ENCODE measurements around the gene NR2C2. TPM values are rescaled to one million over a fixed set of nuclear protein-coding genes. Genes with fewer than 3 reads are reported as not detected.

NR2C2 gene
- total and polyA plus RNA-seq, 2 of the 13 experiments (the other 11 are each of a cell fraction or from before 2014, with no cell fraction given): 7.8 to 11.8 TPM

- 99% methylated on average over 3 of the region's 3 CpGs for WGBS (ENCODE audit: low lambda C conversion rate)
- no TSS peak for BruUV-seq (replicated peaks)
- intact Hi-C loops (cut with micrococcal nuclease; ENCODE audit: unreplicated experiment): loop anchor here (5.0 kb wide), 1 partner anchor 115 kb away; no protein-coding TSS in a partner anchor
- H3K4me3 ChIP-seq (replicated peaks in 1 of 3; ENCODE audit: insufficient read depth in 1 of 3, low read depth in 2 of 3, low read length in 3 of 3): no peak overlapping the region
- H3K9ac ChIP-seq (ENCODE audit: insufficient read depth, low read depth, low read length): no peak overlapping the region
- H3K9me3 ChIP-seq (ENCODE audit: low read length): no peaks in the 10 kb centered on the region
- in situ Hi-C loops (cut with HindIII; ENCODE audit: extremely low pct_ligation_motif_present, low pct_unique_long_range_greater_than_20kb): loop anchor here (10.0 kb wide), 1 partner anchor 117 kb away; no protein-coding TSS in a partner anchor
- peak; percentile 22 for TF ChIP-seq RBM22 (optimal IDR thresholded peaks at IDR 0.05; ENCODE audit: low read length)
- TF ChIP-seq HOXA3 (CRISPR knock-in tag; IDR thresholded peaks at IDR 0.05): no peak
- no peaks in the 10 kb centered on the region for H4K20me1 ChIP-seq (ENCODE audit: insufficient read depth, low read length)
- no peak overlapping the region for H3K27ac ChIP-seq (ENCODE audit: extremely low read length, insufficient read depth, low read length)
- no peaks in the 10 kb centered on the region for H3K4me1 ChIP-seq (ENCODE audit: insufficient read depth, low read length)
- H3K79me2 ChIP-seq (ENCODE audit: insufficient read depth, low read length): no peaks in the 10 kb centered on the region
- no peak overlapping the region for H2AFZ ChIP-seq (ENCODE audit: low read length)
- no peak overlapping the region for H3K4me2 ChIP-seq (ENCODE audit: low read depth, low read length)
- CTCF ChIA-PET (ENCODE audit: low intra/inter-chr PET ratio, low total read pairs): no interaction called here
- ATAC-seq (no peak), DNase-seq (ENCODE audit: low spot score) (no peak), FAIRE-seq (no peak)
- peaks cover 30 to 84% of the 10 kb centered on the region in 2 experiments for H3K36me3 ChIP-seq (replicated peaks in 1 of 2; ENCODE audit: control insufficient read depth in 1 of 2, insufficient read depth in 2 of 2, low read length in 2 of 2)
- H3K27me3 ChIP-seq (ENCODE audit: control insufficient read depth in 1 of 2, insufficient read depth in 2 of 2, low read length in 2 of 2): no peaks in the 10 kb centered on the region; a peak in 1 of 5 replicates
- POLR2A ChIA-PET: no interaction called here
These were observed 94.6 kb downstream of the NR2C2 start for GRCh38 chr3:15041950-15042349.

DNA sequence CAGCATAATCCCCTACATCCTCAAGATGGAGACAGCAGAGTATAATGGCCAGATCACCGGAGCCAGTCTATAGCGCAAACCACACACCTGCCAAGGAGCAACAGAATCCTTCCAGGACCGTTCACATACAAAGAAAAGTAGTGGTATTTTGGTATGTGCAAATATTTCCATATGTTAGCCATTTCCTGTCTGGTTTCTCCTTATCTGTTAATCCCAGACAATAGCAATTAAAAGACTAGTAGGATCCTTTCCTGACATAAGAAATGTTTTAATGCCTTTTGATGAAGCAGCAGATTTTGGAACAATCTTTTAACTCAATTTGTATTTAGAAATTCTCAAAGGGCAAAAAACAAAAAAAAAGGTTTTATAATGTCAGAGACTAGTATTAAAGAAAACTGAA lies 95.6 kb downstream of the NR2C2 start:
- H3K9me3 ChIP-seq (ENCODE audit: low read length): no peaks in the 10 kb centered on the region
- no peak overlapping the region for H3K4me3 ChIP-seq (replicated peaks in 1 of 3; ENCODE audit: insufficient read depth in 1 of 3, low read depth in 2 of 3, low read length in 3 of 3)
- WGBS (ENCODE audit: low lambda C conversion rate): 94% methylated on average over 3 of the region's 3 CpGs
- peaks cover 34 to 89% of the 10 kb centered on the region in 2 experiments for H3K36me3 ChIP-seq (replicated peaks in 1 of 2; ENCODE audit: control insufficient read depth in 1 of 2, insufficient read depth in 2 of 2, low read length in 2 of 2)
- in situ Hi-C loops (cut with HindIII; ENCODE audit: extremely low pct_ligation_motif_present, low pct_unique_long_range_greater_than_20kb): loop anchor here (10.0 kb wide), 1 partner anchor 118 kb away; no protein-coding TSS in a partner anchor
- H3K9ac ChIP-seq (ENCODE audit: insufficient read depth, low read depth, low read length): no peak overlapping the region
- H2AFZ ChIP-seq (ENCODE audit: low read length): no peak overlapping the region
- no peaks in the 10 kb centered on the region for H3K79me2 ChIP-seq (ENCODE audit: insufficient read depth, low read length)
- H3K4me2 ChIP-seq (ENCODE audit: low read depth, low read length): no peak overlapping the region
- TF ChIP-seq, protein P1, sequence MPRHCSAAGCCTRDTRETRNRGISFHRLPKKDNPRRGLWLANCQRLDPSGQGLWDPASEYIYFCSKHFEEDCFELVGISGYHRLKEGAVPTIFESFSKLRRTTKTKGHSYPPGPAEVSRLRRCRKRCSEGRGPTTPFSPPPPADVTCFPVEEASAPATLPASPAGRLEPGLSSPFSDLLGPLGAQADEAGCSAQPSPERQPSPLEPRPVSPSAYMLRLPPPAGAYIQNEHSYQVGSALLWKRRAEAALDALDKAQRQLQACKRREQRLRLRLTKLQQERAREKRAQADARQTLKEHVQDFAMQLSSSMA (CRISPR knock-in tag; IDR thresholded peaks at IDR 0.05): no peak
- TF ChIP-seq HNRNPL (IDR thresholded peaks at IDR 0.05; ENCODE audit: low read depth, low read length) (no peak), ATF1 (CRISPR knock-in tag; IDR thresholded peaks at IDR 0.05) (no peak), RFXANK (CRISPR knock-in tag; IDR thresholded peaks at IDR 0.05) (no peak)
- TF ChIP-seq, protein P2, sequence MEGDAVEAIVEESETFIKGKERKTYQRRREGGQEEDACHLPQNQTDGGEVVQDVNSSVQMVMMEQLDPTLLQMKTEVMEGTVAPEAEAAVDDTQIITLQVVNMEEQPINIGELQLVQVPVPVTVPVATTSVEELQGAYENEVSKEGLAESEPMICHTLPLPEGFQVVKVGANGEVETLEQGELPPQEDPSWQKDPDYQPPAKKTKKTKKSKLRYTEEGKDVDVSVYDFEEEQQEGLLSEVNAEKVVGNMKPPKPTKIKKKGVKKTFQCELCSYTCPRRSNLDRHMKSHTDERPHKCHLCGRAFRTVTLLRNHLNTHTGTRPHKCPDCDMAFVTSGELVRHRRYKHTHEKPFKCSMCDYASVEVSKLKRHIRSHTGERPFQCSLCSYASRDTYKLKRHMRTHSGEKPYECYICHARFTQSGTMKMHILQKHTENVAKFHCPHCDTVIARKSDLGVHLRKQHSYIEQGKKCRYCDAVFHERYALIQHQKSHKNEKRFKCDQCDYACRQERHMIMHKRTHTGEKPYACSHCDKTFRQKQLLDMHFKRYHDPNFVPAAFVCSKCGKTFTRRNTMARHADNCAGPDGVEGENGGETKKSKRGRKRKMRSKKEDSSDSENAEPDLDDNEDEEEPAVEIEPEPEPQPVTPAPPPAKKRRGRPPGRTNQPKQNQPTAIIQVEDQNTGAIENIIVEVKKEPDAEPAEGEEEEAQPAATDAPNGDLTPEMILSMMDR (CRISPR knock-in tag; IDR thresholded peaks at IDR 0.05): no peak
- H3K27ac ChIP-seq (ENCODE audit: extremely low read length, insufficient read depth, low read length): no peak overlapping the region
- CTCF ChIA-PET (ENCODE audit: low intra/inter-chr PET ratio, low total read pairs): no interaction called here
- no TSS peak for BruUV-seq (replicated peaks)
- H3K27me3 ChIP-seq (ENCODE audit: control insufficient read depth in 1 of 2, insufficient read depth in 2 of 2, low read length in 2 of 2): no peaks in the 10 kb centered on the region; a peak in 1 of 5 replicates
- intact Hi-C loops (cut with micrococcal nuclease; ENCODE audit: unreplicated experiment): loop anchor here (5.0 kb wide), 1 partner anchor 116 kb away; no protein-coding TSS in a partner anchor
- H4K20me1 ChIP-seq (ENCODE audit: insufficient read depth, low read length): no peaks in the 10 kb centered on the region
- POLR2A ChIA-PET: no interaction called here
- FAIRE-seq (no peak), DNase-seq (ENCODE audit: low spot score) (no peak), ATAC-seq (no peak)
- H3K4me1 ChIP-seq (ENCODE audit: insufficient read depth, low read length): no peaks in the 10 kb centered on the region
